Spleen (tissue), 11 donors: ENCODE results near the gene MYO16. TPM values are rescaled to one million over a fixed set of nuclear protein-coding genes. Genes with fewer than 3 reads are reported as not detected.

ENCODE experiments used
- DNase-seq: peaks from one replicate; pipeline ENCODE4 v3.0.0-alpha.2; 2020
- H3K27ac ChIP-seq, 8 donors: fragments of 200-600 bp; sonication (generic) in 7 of 8; 1 replicate in 4 of 8; 2 replicates in 4 of 8; pipeline versions ENCODE4 v1.5.0 to v1.8.0; 2016 to 2021; ENCODE audit warnings: inconsistent platforms in 4 of 8, mild to moderate bottlenecking in 4 of 8, moderate library complexity in 1 of 8
- H3K27me3 ChIP-seq, 7 donors: fragments of 200-600 bp; sonication (generic) in 6 of 7; replicated peaks in 1 of 7; 1 replicate in 4 of 7; 2 replicates in 3 of 7; pipeline versions ENCODE4 v1.5.0 to v1.8.0; 2016 to 2021; ENCODE audit warnings: inconsistent platforms in 3 of 7, mild to moderate bottlenecking in 1 of 7
- H3K36me3 ChIP-seq, 6 donors: fragments of 200-600 bp; sonication (generic) in 5 of 6; 1 replicate in 4 of 6; 2 replicates in 2 of 6; pipeline versions ENCODE4 v1.5.0 to v1.8.0; 2016 to 2021; ENCODE audit warnings: inconsistent platforms in 2 of 6
- H3K4me1 ChIP-seq, 6 donors: fragments of 200-600 bp; sonication (generic) in 5 of 6; 1 replicate in 3 of 6; 2 replicates in 3 of 6; pipeline versions ENCODE4 v1.5.0 to v1.8.0; 2016 to 2021; ENCODE audit warnings: inconsistent platforms in 3 of 6
- H3K4me3 ChIP-seq, 8 donors: fragments of 200-600 bp; sonication (generic) in 7 of 8; 1 replicate in 4 of 8; 2 replicates in 4 of 8; pipeline versions ENCODE4 v1.5.0 to v1.8.0; 2016 to 2021; ENCODE audit warnings: inconsistent platforms in 4 of 8, mild to moderate bottlenecking in 4 of 8, moderate library complexity in 2 of 8
- H3K9me3 ChIP-seq, 8 donors: fragments of 200-600 bp; sonication (generic) in 7 of 8; 1 replicate in 4 of 8; 2 replicates in 4 of 8; pipeline versions ENCODE4 v1.5.0 to v1.8.0; 2016 to 2021; ENCODE audit warnings: inconsistent platforms in 4 of 8
- POLR2A ChIP-seq, 3 donors: fragments of 450-650 bp; IDR thresholded peaks; one replicate each; pipeline ENCODE4 v1.5.1; 2017; ENCODE audit warnings: antibody characterized with exemption in 3 of 3, mild to moderate bottlenecking in 1 of 3
- POLR2AphosphoS5 ChIP-seq, 3 donors: sonication (generic); formaldehyde crosslinking; IDR thresholded peaks; one replicate each; pipeline ENCODE4 v1.5.1; 2017; ENCODE audit warnings: antibody characterized with exemption in 3 of 3
- WGBS, 5 donors: extraction: QIAGEN DNeasy Blood & Tissue Kit in 3 of 5; methylation state at CpG; one replicate each; pipeline versions ENCODE4 v1.1.5 to v1.1.7; 2013 to 2018; 5-methylcytosine and 5-hydroxymethylcytosine counted together
- intact Hi-C: fragments of 100-400 bp; cut with DNase I; formaldehyde crosslinking; loops from one replicate; pipeline ENCODE4 v1.15.0; 2023; ENCODE audit warnings: low total_unique reads
- polyA plus RNA-seq, 3 donors: library from polyadenylated mRNA; stranded (reverse); fragments of 200-250 nt; gene quantifications; one replicate each; pipeline ENCODE4 v1.2.1, GENCODE V29; 2013
- total RNA-seq, 7 donors: library from RNA; depleted of rRNA in 3 of 7; stranded (reverse); fragments of >200 nt in 3 of 7; fragmentation: NEBNext Ultra II Directional in 4 of 7; extraction: Animal tissue kit (Norgen Biotek cat#: 25700) in 4 of 7; gene quantifications; one replicate each; pipeline versions ENCODE4 v1.1.0 to v1.2.1, GENCODE V29; 2016 to 2021
- TF ChIP-seq, protein P1 (sequence below), 11 experiments: fragments of 200-600 bp in 7 of 11; fragments of 450-650 bp in 4 of 11; sonication (generic) in 4 of 11; IDR thresholded peaks in 8 of 11; conservative IDR thresholded peaks in 3 of 11; 1 replicate in 7 of 11; 2 replicates in 4 of 11; pipeline versions ENCODE4 v1.4.0 to v1.8.0; 2016 to 2021; ENCODE audit warnings: antibody characterized with exemption in 11 of 11, inconsistent platforms in 4 of 11, mild to moderate bottlenecking in 1 of 11
- donor health status: healthy with polysubstance abuse.
- donor health status: DM: no; HTN: no; CAD: no; lungs with moderate emphysema.
- donor health status: DM: no; HTN: no; CAD: no.
- donor health status: Bipolar disorder and iron deficiency.
- donor health status: healthy.
- donor health status: DM: no; HTN: no; CAD: no.
- donor health status: DM: yes; HTN: yes; CAD: no.

Gene MYO16
- total and polyA plus RNA-seq, 10 donors: 0.03 to 0.51 (median 0.26) TPM; not detected in 1

DNA sequence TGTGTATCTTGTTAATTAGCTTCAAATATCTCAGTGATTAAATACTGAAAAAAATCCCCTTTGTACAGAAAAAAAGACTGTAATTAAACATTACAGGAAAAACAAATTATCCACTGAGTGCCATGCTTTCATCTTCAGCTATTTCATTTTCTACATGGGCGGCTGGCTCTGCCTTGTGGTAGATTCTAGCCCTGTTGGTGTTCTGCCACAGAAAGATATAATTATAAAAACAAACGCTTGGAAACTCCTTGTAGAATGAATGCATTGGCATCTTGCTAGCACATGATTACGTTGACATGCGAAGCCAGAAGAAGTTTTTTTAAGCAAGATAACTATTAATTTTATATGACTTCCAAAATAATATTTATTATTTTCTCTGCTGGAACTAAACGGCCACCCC is 496.8 kb downstream of the MYO16 start:
- TF ChIP-seq POLR2A (IDR thresholded peaks at IDR 0.05): no peak
- no peak for TF ChIP-seq POLR2AphosphoS5 (IDR thresholded peaks at IDR 0.05)
- TF ChIP-seq, protein P1, sequence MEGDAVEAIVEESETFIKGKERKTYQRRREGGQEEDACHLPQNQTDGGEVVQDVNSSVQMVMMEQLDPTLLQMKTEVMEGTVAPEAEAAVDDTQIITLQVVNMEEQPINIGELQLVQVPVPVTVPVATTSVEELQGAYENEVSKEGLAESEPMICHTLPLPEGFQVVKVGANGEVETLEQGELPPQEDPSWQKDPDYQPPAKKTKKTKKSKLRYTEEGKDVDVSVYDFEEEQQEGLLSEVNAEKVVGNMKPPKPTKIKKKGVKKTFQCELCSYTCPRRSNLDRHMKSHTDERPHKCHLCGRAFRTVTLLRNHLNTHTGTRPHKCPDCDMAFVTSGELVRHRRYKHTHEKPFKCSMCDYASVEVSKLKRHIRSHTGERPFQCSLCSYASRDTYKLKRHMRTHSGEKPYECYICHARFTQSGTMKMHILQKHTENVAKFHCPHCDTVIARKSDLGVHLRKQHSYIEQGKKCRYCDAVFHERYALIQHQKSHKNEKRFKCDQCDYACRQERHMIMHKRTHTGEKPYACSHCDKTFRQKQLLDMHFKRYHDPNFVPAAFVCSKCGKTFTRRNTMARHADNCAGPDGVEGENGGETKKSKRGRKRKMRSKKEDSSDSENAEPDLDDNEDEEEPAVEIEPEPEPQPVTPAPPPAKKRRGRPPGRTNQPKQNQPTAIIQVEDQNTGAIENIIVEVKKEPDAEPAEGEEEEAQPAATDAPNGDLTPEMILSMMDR (IDR thresholded peaks at IDR 0.05 in 8 of 11, conservative IDR thresholded peaks at IDR 0.05 in 3 of 11): no peak
- no peaks in the 10 kb centered on the region for H3K27me3 ChIP-seq
- H3K4me3 ChIP-seq: no peak overlapping the region
- intact Hi-C loops: no loop called here
- DNase-seq: no peak
- H3K4me1 ChIP-seq: peaks cover 0 to 6% (median 1%) of the 10 kb centered on the region in 6 donors
- no peaks in the 10 kb centered on the region for H3K9me3 ChIP-seq
- no peak overlapping the region for H3K27ac ChIP-seq
- H3K36me3 ChIP-seq: no peaks in the 10 kb centered on the region
- WGBS, 5 donors: 82 to 92% (median 90%) methylated on average over 5 of the region's 5 CpGs

DNA sequence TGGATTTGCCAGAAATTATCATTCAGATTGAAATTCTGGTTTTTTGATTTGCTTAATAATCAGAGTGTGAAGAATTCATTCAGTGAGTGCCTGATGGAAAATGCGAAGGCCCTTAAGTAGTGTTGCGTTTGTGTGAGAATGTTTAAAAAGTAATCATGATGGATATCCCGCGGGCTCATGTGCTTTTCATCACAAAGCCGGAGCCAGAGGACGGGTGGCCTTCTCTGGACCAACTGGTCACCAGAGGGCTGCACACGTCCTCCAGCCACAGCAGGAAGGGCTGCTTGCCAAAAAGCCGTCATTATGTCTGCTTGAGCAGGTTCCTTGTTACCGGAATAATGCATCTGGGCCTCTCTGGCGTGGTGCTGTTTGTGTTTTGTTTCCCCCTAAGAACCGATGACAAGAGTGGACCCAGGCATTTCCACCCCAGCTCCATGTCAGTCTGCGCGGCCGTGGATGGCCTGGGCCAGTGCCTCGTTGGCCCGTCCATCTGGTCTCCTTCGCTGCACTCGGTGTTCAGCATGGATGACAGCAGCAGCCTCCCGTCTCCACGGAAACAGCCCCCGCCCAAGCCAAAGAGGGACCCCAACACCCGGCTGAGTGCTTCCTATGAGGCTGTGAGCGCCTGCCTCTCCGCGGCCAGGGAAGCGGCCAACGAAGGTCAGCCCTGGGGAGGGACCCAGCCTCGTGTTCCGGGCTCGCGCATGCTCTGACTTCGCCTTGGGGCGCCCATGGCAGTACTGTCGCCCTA is 497.7 kb downstream of the MYO16 start:
- no peak for DNase-seq
- Histone ChIP-seq H3K4me1 (peaks cover 0 to 15% (median 10%) of the 10 kb centered on the region in 6 donors), H3K9me3 (no peaks in the 10 kb centered on the region), H3K27ac (no peak overlapping the region), H3K27me3 (no peaks in the 10 kb centered on the region), H3K36me3 (no peaks in the 10 kb centered on the region), H3K4me3 (no peak overlapping the region)
- intact Hi-C loops: no loop called here
- no peak for TF ChIP-seq POLR2A (IDR thresholded peaks at IDR 0.05)
- TF ChIP-seq, protein P1 (IDR thresholded peaks at IDR 0.05 in 8 of 11, conservative IDR thresholded peaks at IDR 0.05 in 3 of 11): no peak
- no peak for TF ChIP-seq POLR2AphosphoS5 (IDR thresholded peaks at IDR 0.05)
- 89 to 95% (median 92%) methylated on average over 29 to 34 of the region's 34 CpGs for WGBS, 5 donors

DNA sequence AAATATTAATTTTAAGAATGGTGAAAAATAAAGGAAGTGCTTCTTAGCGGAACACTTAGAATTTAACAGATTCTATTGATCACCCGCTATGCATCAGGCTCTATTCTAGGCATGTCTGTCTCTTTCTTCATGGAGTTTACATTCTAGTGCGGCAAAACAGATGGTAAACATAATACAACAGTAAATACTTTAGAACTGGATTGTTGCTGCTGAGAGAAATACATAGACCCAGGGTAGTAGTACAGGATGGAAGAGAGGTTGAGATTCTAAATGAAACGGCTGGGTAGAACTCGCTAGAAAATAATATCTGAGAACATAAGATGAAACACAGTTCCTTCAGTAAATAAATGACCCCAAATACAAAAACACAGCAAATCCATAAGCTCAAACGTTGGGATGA is 498.7 kb downstream of the MYO16 start:
- Histone ChIP-seq H3K36me3 (no peaks in the 10 kb centered on the region), H3K27me3 (no peaks in the 10 kb centered on the region), H3K9me3 (no peaks in the 10 kb centered on the region), H3K27ac (no peak overlapping the region), H3K4me1 (peaks cover 0 to 17% (median 11%) of the 10 kb centered on the region in 6 donors), H3K4me3 (no peak overlapping the region)
- intact Hi-C loops: no loop called here
- 78 to 93% (median 88%) methylated on average over 6 of the region's 6 CpGs for WGBS, 5 donors
- TF ChIP-seq, protein P1 (IDR thresholded peaks at IDR 0.05 in 8 of 11, conservative IDR thresholded peaks at IDR 0.05 in 3 of 11): no peak
- TF ChIP-seq POLR2A (IDR thresholded peaks at IDR 0.05): no peak
- TF ChIP-seq POLR2AphosphoS5 (IDR thresholded peaks at IDR 0.05): no peak
- DNase-seq: no peak

DNA sequence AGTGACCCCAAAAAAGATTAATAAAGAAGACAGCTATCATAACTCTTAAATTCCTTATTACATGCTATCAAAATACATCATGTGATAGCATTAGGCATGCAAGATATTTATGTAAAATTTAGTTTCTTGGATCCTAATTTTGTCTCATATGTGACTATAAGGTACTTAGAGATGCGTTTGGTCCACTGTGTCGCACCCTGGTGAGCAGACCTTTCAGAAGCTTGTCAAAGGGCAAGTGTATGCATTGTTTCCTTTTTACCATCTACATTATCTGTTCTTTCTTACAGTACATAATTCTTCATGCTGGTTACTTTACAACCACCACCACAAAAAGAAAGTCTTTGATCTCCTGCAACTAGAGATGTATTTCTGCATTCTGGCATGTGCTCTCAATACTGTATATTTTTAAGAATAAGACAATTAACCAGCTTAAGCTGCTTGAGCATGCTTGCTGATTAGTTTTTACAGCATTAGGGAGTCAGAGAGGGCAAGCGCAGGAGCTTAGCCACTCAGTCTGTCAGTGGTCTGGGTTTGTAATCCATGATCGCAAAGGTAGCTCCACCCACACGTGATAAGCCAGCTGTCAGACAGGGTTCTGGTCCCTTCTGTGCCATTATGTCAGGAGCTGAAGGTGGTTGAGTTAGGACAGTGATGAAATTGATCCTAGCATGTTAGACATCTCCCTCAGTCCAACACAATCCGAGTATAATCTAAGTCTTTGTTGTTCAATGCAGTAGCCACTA is 500.9 kb downstream of the MYO16 start:
- WGBS, 5 donors: 80 to 89% (median 83%) methylated on average over 6 of the region's 6 CpGs
- TF ChIP-seq POLR2A (IDR thresholded peaks at IDR 0.05) (no peak), POLR2AphosphoS5 (IDR thresholded peaks at IDR 0.05) (no peak)
- TF ChIP-seq, protein P1 (IDR thresholded peaks at IDR 0.05 in 8 of 11, conservative IDR thresholded peaks at IDR 0.05 in 3 of 11): no peak
- Histone ChIP-seq H3K27ac (no peak overlapping the region), H3K27me3 (no peaks in the 10 kb centered on the region), H3K9me3 (no peaks in the 10 kb centered on the region), H3K4me3 (no peak overlapping the region), H3K36me3 (no peaks in the 10 kb centered on the region), H3K4me1 (peaks cover 0 to 17% (median 11%) of the 10 kb centered on the region in 6 donors)
- DNase-seq: no peak
- intact Hi-C loops: no loop called here
